ENCODE data around the gene TSPEAR.

- TF ChIP-seq POLR2AphosphoS5 (IDR thresholded peaks at IDR 0.05; ENCODE audit: low read depth, low read length) (no peak), CTCF (IDR thresholded peaks at IDR 0.05) (no peak), TEAD4 (IDR thresholded peaks at IDR 0.05; ENCODE audit: borderline replicate concordance, insufficient read depth) (no peak)
- TF ChIP-seq, protein P1, sequence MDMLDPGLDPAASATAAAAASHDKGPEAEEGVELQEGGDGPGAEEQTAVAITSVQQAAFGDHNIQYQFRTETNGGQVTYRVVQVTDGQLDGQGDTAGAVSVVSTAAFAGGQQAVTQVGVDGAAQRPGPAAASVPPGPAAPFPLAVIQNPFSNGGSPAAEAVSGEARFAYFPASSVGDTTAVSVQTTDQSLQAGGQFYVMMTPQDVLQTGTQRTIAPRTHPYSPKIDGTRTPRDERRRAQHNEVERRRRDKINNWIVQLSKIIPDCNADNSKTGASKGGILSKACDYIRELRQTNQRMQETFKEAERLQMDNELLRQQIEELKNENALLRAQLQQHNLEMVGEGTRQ (IDR thresholded peaks at IDR 0.05; ENCODE audit: borderline replicate concordance, low read depth, low read length) = no peak
These were observed 200.0 kb downstream of the TSPEAR start for GRCh38 chr21:44511219-44511937.

All from SK-N-SH (cell line).